Spleen (tissue), 7 donors: ENCODE data around the gene HDAC8.

ENCODE experiments used
- POLR2A ChIP-seq, 3 donors: fragments of 450-650 bp; IDR thresholded peaks; one replicate each; pipeline ENCODE4 v1.5.1; 2017; ENCODE audit warnings: antibody characterized with exemption in 3 of 3, mild to moderate bottlenecking in 1 of 3
- POLR2AphosphoS5 ChIP-seq, 3 donors: sonication (generic); formaldehyde crosslinking; IDR thresholded peaks; one replicate each; pipeline ENCODE4 v1.5.1; 2017; ENCODE audit warnings: antibody characterized with exemption in 3 of 3
- TF ChIP-seq, protein P1 (sequence below), 11 experiments: fragments of 200-600 bp in 7 of 11; fragments of 450-650 bp in 4 of 11; sonication (generic) in 4 of 11; IDR thresholded peaks in 8 of 11; conservative IDR thresholded peaks in 3 of 11; 1 replicate in 7 of 11; 2 replicates in 4 of 11; pipeline versions ENCODE4 v1.4.0 to v1.8.0; 2016 to 2021; ENCODE audit warnings: antibody characterized with exemption in 11 of 11, inconsistent platforms in 4 of 11, mild to moderate bottlenecking in 1 of 11
- donor health status: DM: no; HTN: no; CAD: no; lungs with moderate emphysema.
- donor health status: DM: no; HTN: no; CAD: no.
- donor health status: DM: no; HTN: no; CAD: no.

DNA sequence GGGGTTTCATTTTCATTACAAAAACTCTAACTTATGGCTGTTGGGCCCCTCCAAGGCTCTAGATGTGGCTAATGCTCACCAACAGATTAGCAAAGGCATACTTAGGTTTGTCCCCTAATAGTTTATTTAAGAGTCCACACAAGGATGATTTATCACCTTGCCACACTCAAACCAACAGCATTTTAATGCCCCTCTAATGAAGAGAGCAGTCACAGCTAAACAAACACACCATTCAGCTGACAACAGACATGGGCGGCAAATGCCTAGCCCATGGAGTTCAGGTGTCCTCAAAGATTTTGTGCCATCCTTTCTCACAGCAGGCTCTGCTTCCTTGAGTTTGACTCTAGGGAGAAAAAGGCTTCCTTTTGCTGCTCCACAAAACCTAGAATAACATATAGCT, 205.1 kb downstream of the HDAC8 start:
- TF ChIP-seq POLR2A (IDR thresholded peaks at IDR 0.05) (no peak), POLR2AphosphoS5 (IDR thresholded peaks at IDR 0.05) (no peak)
- TF ChIP-seq, protein P1, sequence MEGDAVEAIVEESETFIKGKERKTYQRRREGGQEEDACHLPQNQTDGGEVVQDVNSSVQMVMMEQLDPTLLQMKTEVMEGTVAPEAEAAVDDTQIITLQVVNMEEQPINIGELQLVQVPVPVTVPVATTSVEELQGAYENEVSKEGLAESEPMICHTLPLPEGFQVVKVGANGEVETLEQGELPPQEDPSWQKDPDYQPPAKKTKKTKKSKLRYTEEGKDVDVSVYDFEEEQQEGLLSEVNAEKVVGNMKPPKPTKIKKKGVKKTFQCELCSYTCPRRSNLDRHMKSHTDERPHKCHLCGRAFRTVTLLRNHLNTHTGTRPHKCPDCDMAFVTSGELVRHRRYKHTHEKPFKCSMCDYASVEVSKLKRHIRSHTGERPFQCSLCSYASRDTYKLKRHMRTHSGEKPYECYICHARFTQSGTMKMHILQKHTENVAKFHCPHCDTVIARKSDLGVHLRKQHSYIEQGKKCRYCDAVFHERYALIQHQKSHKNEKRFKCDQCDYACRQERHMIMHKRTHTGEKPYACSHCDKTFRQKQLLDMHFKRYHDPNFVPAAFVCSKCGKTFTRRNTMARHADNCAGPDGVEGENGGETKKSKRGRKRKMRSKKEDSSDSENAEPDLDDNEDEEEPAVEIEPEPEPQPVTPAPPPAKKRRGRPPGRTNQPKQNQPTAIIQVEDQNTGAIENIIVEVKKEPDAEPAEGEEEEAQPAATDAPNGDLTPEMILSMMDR (IDR thresholded peaks at IDR 0.05 in 8 of 11, conservative IDR thresholded peaks at IDR 0.05 in 3 of 11), result no peak
